Measurements from ENCODE around the gene HDAC9.

DNA sequence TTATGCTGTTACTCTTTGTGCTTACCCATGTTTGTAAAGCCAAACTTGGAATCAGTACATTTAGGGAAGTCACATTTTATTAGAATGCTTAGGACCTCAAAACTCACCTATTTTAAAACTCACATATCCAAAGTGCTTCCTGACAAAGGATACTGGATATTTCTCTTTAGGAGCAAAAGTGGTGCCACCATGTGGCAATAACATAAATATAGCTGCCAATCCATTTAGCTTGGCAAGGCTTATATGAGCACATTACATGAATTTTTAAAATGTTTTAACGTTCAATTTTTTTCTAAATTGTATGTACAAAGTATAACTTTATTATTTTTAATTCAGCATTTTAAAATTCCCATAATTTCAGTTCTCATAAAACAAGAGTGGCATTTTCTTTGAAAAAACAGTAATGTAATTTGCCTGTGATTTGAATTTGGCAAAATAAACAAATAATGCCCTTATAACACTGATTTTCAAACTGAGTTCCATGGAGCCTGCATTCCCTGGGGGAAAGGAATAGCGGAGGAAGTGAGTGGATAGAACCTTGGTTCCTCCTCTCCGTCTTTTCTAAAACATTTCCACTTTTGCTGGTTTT lies 75.4 kb downstream of the HDAC9 start:
- TF ChIP-seq POLR2A (IDR thresholded peaks at IDR 0.05; ENCODE audit: low read depth): no peak
- TF ChIP-seq POLR2AphosphoS5 (IDR thresholded peaks at IDR 0.05): no peak
